Mesenchymal stem cell (in vitro differentiated cells and primary cell): ENCODE data around the gene RTP1.

Source experiments
- DNase-seq: peaks from one replicate; pipeline ENCODE4 v3.0.0-alpha.2; 2013
- H2AFZ ChIP-seq: one replicate; pipeline ENCODE4 v1.6.1; 2013; ENCODE audit warnings: low read depth, mild to moderate bottlenecking, control low read depth, inconsistent platforms, low read length, moderate library complexity
- H2AK5ac ChIP-seq: 2 replicates; pipeline ENCODE4 v1.6.1; 2013; ENCODE audit warnings: low read length, moderate library complexity, mild to moderate bottlenecking, inconsistent platforms; ENCODE audit not compliant: severe bottlenecking
- H2BK120ac ChIP-seq: one replicate; pipeline ENCODE4 v1.6.1; 2013; ENCODE audit warnings: low read depth, mild to moderate bottlenecking, inconsistent platforms, low read length, moderate library complexity
- H2BK12ac ChIP-seq, 2 experiments: one replicate each; pipeline ENCODE4 v1.6.1; 2013; ENCODE audit warnings: inconsistent platforms in 2 of 2, low read length in 2 of 2, mild to moderate bottlenecking in 2 of 2, moderate library complexity in 2 of 2, control low read depth in 1 of 2
- H2BK15ac ChIP-seq: one replicate; pipeline ENCODE4 v1.6.1; 2013; ENCODE audit warnings: mild to moderate bottlenecking, low read depth, inconsistent platforms; ENCODE audit not compliant: poor library complexity, severe bottlenecking
- H2BK5ac ChIP-seq: 2 replicates; pipeline ENCODE4 v1.6.1; 2013; ENCODE audit warnings: low read depth, mild to moderate bottlenecking, low read length, control low read depth, inconsistent platforms; ENCODE audit not compliant: poor library complexity, severe bottlenecking
- H3K14ac ChIP-seq, 2 experiments: one replicate each; pipeline ENCODE4 v1.6.1; 2013; ENCODE audit warnings: inconsistent platforms in 2 of 2, low read length in 2 of 2, control low read depth in 1 of 2, mild to moderate bottlenecking in 1 of 2, moderate library complexity in 1 of 2
- H3K18ac ChIP-seq, 2 experiments: one replicate each; pipeline ENCODE4 v1.6.1; 2013; ENCODE audit warnings: inconsistent platforms in 2 of 2, low read length in 2 of 2, control low read depth in 1 of 2, low read depth in 1 of 2, mild to moderate bottlenecking in 1 of 2
- H3K23ac ChIP-seq, 2 experiments: one replicate each; pipeline ENCODE4 v1.6.1; 2013; ENCODE audit warnings: inconsistent platforms in 2 of 2, low read length in 2 of 2, mild to moderate bottlenecking in 2 of 2, moderate library complexity in 2 of 2, control low read depth in 1 of 2
- H3K27ac ChIP-seq: 2 replicates; pipeline ENCODE4 v1.5.1; 2013; ENCODE audit warnings: mild to moderate bottlenecking, moderate library complexity, low read length, control low read depth, inconsistent platforms; ENCODE audit not compliant: poor library complexity, severe bottlenecking
- H3K27me3 ChIP-seq, 2 experiments: 2 replicates each; pipeline versions ENCODE4 v1.6.1 to v1.7.0; 2013; ENCODE audit warnings: low read length in 2 of 2, mild to moderate bottlenecking in 2 of 2, moderate library complexity in 2 of 2, control low read depth in 1 of 2, inconsistent platforms in 1 of 2; ENCODE audit not compliant: control insufficient read depth in 1 of 2, insufficient read depth in 1 of 2
- H3K36me3 ChIP-seq, 2 experiments: 2 replicates each; pipeline versions ENCODE4 v1.6.1 to v1.7.0; 2013; ENCODE audit warnings: low read length in 2 of 2, control low read depth in 1 of 2, inconsistent platforms in 1 of 2, low read depth in 1 of 2, mild to moderate bottlenecking in 1 of 2; ENCODE audit not compliant: insufficient read depth in 2 of 2, control insufficient read depth in 1 of 2
- H3K4ac ChIP-seq, 2 experiments: one replicate each; pipeline ENCODE4 v1.6.1; 2013; ENCODE audit warnings: inconsistent platforms in 2 of 2, low read length in 2 of 2, mild to moderate bottlenecking in 2 of 2, moderate library complexity in 2 of 2, control low read depth in 1 of 2, low read depth in 1 of 2
- H3K4me1 ChIP-seq: 2 replicates; pipeline ENCODE4 v1.6.1; 2013; ENCODE audit warnings: low read depth, low read length, control low read depth; ENCODE audit not compliant: control insufficient read depth, insufficient read depth
- H3K4me2 ChIP-seq: 2 replicates; pipeline ENCODE4 v1.6.1; 2013; ENCODE audit warnings: low read length, mild to moderate bottlenecking, inconsistent platforms; ENCODE audit not compliant: poor library complexity, severe bottlenecking
- H3K4me3 ChIP-seq, 2 experiments: 2 replicates each; pipeline versions ENCODE4 v1.5.1 to v1.7.0; 2013; ENCODE audit warnings: low read length in 2 of 2, mild to moderate bottlenecking in 2 of 2, control low read depth in 1 of 2, low read depth in 1 of 2; ENCODE audit not compliant: insufficient read depth in 1 of 2
- H3K79me1 ChIP-seq: replicated peaks from 2 replicates; pipeline ENCODE4 v1.6.1; 2013; ENCODE audit warnings: mild to moderate bottlenecking, control low read depth, low read length, inconsistent platforms; ENCODE audit not compliant: poor library complexity, severe bottlenecking
- H3K9ac ChIP-seq: 2 replicates; pipeline ENCODE4 v1.7.0; 2013; ENCODE audit warnings: mild to moderate bottlenecking, low read length, moderate library complexity
- H3K9me3 ChIP-seq: 2 replicates; pipeline ENCODE4 v1.7.0; 2013; ENCODE audit warnings: mild to moderate bottlenecking, low read length; ENCODE audit not compliant: control insufficient read depth
- H4K8ac ChIP-seq: one replicate; pipeline ENCODE4 v1.6.1; 2013; ENCODE audit warnings: inconsistent platforms, mild to moderate bottlenecking, low read length, moderate library complexity
- H4K91ac ChIP-seq: one replicate; pipeline ENCODE4 v1.6.1; 2013; ENCODE audit warnings: mild to moderate bottlenecking, low read length, inconsistent platforms
- WGBS: methylation state at CpG from one replicate; pipeline ENCODE4 v1.1.7; 2013; ENCODE audit warnings: mixed read lengths; 5-methylcytosine and 5-hydroxymethylcytosine counted together

The RTP1 gene

GRCh38 chr3:187212705-187213104 is 15.4 kb downstream of the RTP1 start:
- H3K27ac ChIP-seq: no peak overlapping the region
- H3K36me3 ChIP-seq: no peaks in the 10 kb centered on the region
- H2AK5ac ChIP-seq: no peak overlapping the region
- no peak overlapping the region for H2BK15ac ChIP-seq
- no peak for DNase-seq
- H3K27me3 ChIP-seq: peaks cover 0 to under 1% of the 10 kb centered on the region in 2 experiments
- no peak overlapping the region for H3K23ac ChIP-seq
- H3K9me3 ChIP-seq: no peaks in the 10 kb centered on the region
- no peak overlapping the region for H2BK12ac ChIP-seq
- no peaks in the 10 kb centered on the region for H3K4me1 ChIP-seq
- H4K91ac ChIP-seq: no peak overlapping the region
- no peak overlapping the region for H4K8ac ChIP-seq
- WGBS: 84% methylated on average over 3 of the region's 4 CpGs
- H3K18ac ChIP-seq: no peak overlapping the region
- no peak overlapping the region for H2BK120ac ChIP-seq
- no peak overlapping the region for H2BK5ac ChIP-seq
- no peak overlapping the region for H3K4ac ChIP-seq
- no peak overlapping the region for H3K4me3 ChIP-seq
- H3K4me2 ChIP-seq: no peak overlapping the region
- no peak overlapping the region for H3K14ac ChIP-seq
- H3K79me1 ChIP-seq: no peaks in the 10 kb centered on the region
- no peak overlapping the region for H3K9ac ChIP-seq
- H2AFZ ChIP-seq: no peak overlapping the region

- H3K4me3 ChIP-seq: no peak overlapping the region
- H2BK120ac ChIP-seq: no peak overlapping the region
- H2BK12ac ChIP-seq: no peak overlapping the region
- no peak overlapping the region for H2BK15ac ChIP-seq
- 72% methylated on average over 1 of the region's 1 CpG for WGBS
- H2AFZ ChIP-seq: no peak overlapping the region
- H3K14ac ChIP-seq: no peak overlapping the region
- no peaks in the 10 kb centered on the region for H3K36me3 ChIP-seq
- no peak for DNase-seq
- no peak overlapping the region for H3K4me2 ChIP-seq
- H4K91ac ChIP-seq: no peak overlapping the region
- no peak overlapping the region for H2BK5ac ChIP-seq
- H3K79me1 ChIP-seq: no peaks in the 10 kb centered on the region
- H3K4ac ChIP-seq: no peak overlapping the region
- no peak overlapping the region for H3K18ac ChIP-seq
- H3K4me1 ChIP-seq: no peaks in the 10 kb centered on the region
- no peak overlapping the region for H2AK5ac ChIP-seq
- H3K23ac ChIP-seq: no peak overlapping the region
- no peaks in the 10 kb centered on the region for H3K9me3 ChIP-seq
- H3K9ac ChIP-seq: no peak overlapping the region
- H3K27ac ChIP-seq: no peak overlapping the region
- peaks cover 0 to 5% of the 10 kb centered on the region in 2 experiments for H3K27me3 ChIP-seq
- no peak overlapping the region for H4K8ac ChIP-seq
These were observed 16.3 kb downstream of the RTP1 start for GRCh38 chr3:187213616-187214015.

GRCh38 chr3:187215460-187215859 is 18.2 kb downstream of the RTP1 start:
- H3K4me1 ChIP-seq: no peaks in the 10 kb centered on the region
- no peak overlapping the region for H2AFZ ChIP-seq
- no peak overlapping the region for H4K8ac ChIP-seq
- no peak overlapping the region for H2AK5ac ChIP-seq
- H2BK12ac ChIP-seq: no peak overlapping the region
- H3K36me3 ChIP-seq: no peaks in the 10 kb centered on the region
- no peak overlapping the region for H4K91ac ChIP-seq
- no peaks in the 10 kb centered on the region for H3K9me3 ChIP-seq
- H3K79me1 ChIP-seq: no peaks in the 10 kb centered on the region
- no peak overlapping the region for H2BK120ac ChIP-seq
- no peak overlapping the region for H3K4me2 ChIP-seq
- no peak overlapping the region for H3K4ac ChIP-seq
- H3K27me3 ChIP-seq: peaks cover 0 to 8% of the 10 kb centered on the region in 2 experiments
- H3K23ac ChIP-seq: no peak overlapping the region
- WGBS: 90% methylated on average over 5 of the region's 5 CpGs
- H3K4me3 ChIP-seq: no peak overlapping the region
- H3K14ac ChIP-seq: no peak overlapping the region
- H3K18ac ChIP-seq: no peak overlapping the region
- no peak overlapping the region for H3K27ac ChIP-seq
- H2BK5ac ChIP-seq: no peak overlapping the region
- no peak overlapping the region for H2BK15ac ChIP-seq
- no peak overlapping the region for H3K9ac ChIP-seq
- DNase-seq: no peak

DNA sequence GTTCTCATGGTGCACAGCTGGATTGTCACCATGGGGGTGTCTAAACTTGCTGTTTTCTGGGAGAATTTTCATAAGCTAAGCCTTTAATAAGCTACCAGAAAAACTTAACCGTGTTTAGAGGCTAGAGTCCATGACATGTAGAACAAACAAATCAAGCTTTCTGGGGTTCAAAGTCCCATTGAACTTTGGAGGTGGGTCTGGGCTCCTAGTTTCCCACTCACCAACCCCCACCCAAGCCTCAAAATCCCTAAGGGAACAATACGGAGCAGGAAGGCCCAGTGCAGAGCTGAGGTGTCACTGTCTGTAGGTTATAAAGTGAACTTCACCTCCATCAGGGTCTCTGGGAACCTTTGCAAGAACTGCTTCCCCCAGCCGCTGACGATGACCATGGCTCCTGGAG is 25.5 kb downstream of the RTP1 start:
- H2BK5ac ChIP-seq: no peak overlapping the region
- H3K14ac ChIP-seq: no peak overlapping the region
- no peak overlapping the region for H3K4me2 ChIP-seq
- peaks cover 9% of the 10 kb centered on the region for H3K4me1 ChIP-seq
- no peak overlapping the region for H3K4me3 ChIP-seq
- H3K4ac ChIP-seq: no peak overlapping the region
- H2AFZ ChIP-seq: no peak overlapping the region
- no peak for DNase-seq
- H3K27me3 ChIP-seq: peaks cover 0 to 7% of the 10 kb centered on the region in 2 experiments
- no peak overlapping the region for H4K91ac ChIP-seq
- H2BK15ac ChIP-seq: no peak overlapping the region
- H2BK12ac ChIP-seq: no peak overlapping the region
- no peak overlapping the region for H3K9ac ChIP-seq
- H3K27ac ChIP-seq: no peak overlapping the region
- H2BK120ac ChIP-seq: no peak overlapping the region
- H4K8ac ChIP-seq: no peak overlapping the region
- H2AK5ac ChIP-seq: no peak overlapping the region
- no peak overlapping the region for H3K18ac ChIP-seq
- no peaks in the 10 kb centered on the region for H3K9me3 ChIP-seq
- H3K79me1 ChIP-seq: no peaks in the 10 kb centered on the region
- peaks cover 0 to 14% of the 10 kb centered on the region in 2 experiments for H3K36me3 ChIP-seq
- WGBS: 95% methylated on average over 3 of the region's 4 CpGs
- no peak overlapping the region for H3K23ac ChIP-seq
